NCI-H1436 (cell line): ENCODE results near the gene UROC1.
"Not testable (repeated sequence)": the region's sequence is repeated elsewhere in the genome, so short reads cannot be mapped to it uniquely, and the experiment has no call there.

Experiments used
- DNase-seq: peaks from one replicate; lab custom pipeline; 2025; lab: John Stamatoyannopoulos, UW

UROC1 gene

DNA sequence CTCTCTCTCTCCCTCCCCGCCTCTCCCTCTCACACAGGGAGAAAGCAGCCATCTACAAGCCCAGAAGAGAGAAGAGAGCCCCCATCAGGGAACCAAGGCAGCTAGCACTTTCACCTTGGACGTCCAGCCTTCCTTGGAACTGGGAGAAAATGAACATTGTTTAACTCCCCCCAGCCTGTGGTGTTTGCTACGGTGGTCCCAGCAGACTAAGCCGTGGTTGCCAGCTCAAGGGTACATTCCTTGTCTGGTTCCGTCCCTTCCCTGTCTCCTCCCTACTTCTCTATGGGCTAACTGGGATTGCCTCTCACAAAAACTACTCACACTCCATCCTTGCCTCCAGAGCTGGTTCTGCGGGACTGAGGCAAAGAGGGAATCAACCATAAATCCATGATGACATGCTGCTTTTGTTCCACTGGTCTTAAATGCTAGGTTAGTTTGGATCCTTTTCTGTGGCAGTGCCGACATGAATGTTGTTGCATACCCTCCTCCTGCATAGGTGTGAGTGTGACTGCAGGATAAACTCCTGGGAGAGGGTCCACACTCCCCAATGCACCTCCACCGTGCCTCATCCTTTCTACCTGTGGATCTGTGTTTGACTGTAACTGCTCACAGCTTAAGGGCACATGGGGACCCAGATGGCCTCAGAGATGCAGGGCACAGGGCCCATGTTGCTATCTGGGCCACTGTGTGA lies 29.1 kb upstream of the UROC1 start:
- no peak for DNase-seq

DNA sequence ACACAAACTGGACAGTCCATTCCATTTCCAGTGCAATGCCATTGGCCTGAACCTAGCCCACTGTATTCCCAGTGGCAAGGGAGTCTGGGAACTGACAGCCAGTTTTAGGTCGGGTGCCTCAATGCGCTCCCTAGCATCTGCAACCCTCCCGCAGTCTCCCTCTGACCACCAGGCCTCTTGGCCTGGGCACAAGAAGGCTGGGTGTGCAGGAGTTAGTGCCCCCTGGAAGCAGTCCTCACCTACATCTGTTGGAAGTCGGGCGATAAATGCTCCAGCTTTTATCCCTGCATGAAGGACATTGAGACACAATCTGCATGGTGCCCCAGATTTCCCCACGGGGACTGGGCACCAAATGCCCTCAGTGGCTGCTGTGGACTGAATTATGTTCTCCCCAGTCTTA lies 28.4 kb upstream of the UROC1 start:
- no peak for DNase-seq

DNA sequence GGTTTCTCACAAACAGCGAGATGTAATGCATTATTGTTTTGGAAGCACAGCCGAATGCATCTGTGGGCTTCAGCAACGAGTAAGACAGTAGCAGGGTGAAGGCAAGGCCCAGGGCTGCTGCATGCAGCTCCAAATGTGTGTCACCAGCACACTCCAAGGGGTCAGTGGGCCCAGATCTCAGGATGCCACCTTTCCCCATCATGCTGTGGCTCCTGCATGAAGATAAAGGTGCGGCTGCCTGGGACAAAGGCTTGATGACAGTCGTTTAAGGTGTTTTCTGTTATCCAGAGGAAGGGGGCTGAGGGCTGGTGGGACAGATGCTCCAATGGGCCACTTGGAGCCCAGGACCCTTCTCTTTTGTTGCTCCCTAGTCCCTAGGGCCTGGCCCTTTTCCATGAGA lies 28.0 kb upstream of the UROC1 start:
- no peak for DNase-seq

DNA sequence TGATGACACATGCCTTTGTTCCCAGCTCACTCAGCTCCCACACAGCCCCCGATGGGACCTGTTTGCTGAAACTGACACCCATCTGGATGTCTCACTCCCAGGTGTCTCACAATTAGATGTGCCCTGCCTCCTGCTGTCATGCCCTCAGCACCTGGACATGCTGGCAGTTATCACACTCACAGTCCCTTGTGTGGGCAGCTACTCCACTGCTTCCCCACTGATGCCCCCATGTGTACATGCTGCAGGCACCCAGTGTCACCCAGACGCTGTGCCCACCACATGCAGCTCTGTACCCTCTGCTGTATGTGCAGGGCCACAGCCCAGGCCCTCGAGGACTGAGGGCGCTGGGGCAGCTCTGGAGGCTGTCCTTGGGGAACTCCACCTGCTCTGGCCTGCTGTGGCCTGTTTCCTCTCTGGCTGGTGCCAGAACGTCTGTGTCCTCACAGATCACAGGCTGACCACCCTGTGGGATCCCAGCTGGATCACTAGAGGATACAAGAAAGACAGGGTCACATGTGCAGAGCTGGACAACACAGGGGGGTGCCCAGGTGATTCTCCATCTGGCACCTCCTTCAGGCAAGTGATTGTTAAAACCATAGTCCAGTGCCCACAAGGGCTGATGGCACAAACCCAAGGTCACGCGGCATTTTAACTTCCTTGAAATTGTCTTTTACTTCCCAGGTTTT lies 27.2 kb upstream of the UROC1 start:
- no peak for DNase-seq

DNA sequence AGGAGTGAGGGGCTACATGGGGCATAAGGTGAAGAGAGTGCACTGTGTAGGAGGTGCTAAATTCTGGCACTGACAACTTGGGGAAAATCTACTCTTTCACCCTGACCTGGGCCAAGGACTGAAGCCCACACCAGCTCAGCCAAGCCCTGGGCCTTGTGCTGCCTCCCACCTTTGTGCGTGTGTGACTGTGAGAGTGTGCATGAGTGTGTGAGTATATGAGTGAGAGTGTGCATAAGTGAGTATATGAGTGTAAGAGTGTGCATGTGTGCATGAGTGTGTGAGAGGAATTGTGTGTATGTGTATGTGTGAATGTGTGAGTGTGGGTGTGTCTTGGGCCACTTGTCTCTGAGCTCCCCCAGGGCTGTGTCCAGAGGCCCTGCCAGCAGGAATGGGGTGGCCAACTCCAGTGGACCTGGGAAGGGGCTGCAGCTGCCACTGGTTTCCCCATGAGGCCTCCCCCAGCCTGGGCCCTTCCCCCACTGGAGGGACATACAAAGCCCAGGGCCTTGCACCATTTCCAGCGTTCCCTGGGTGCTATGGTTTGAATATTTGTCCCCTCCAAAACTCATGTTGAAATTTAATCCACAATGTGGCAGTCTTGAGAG lies 26.0 kb upstream of the UROC1 start:
- no peak for DNase-seq

DNA sequence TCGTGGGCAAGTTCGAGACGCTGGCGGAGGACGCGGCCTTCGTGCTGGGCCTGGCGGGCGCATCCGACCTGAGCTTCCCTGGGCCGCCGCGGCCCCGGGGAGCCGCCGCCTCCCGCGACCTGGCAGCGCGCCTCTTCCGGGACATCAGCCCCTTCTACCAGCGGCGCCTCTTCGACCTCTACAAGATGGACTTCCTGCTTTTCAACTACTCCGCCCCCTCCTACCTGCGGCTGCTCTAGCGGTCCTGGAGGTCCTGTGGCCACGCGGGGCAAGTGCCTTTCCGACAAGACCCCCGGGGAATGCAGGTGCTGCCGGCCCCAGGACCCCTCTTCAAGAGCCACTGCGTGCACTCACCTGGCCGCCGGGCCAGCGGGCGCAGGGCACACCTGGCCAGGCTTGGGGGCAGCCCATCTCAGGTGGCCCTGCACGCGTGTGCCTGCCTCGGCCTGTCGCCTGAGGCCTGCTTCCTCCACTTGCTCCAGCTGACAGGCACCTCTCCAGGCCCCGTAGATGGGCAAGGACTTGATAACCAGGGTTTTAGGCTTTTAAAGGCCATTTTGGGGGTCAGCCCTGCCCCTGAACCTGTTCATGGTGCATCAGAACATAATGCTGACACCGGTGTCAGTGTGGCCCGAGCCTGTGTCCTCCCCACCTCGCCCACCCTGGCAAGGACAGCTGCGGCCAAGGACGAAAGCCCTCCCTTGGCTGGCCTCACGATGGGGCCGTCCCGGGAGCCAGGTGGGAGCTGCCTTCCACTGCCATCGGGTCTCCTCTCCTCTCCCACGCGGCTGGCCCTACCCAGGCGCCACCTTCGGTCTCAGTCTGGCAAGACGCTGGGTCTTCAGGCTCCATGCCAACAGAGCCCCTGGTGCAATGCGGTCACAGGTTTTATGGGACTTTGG lies 25.0 kb upstream of the UROC1 start:
- no peak for DNase-seq

DNA sequence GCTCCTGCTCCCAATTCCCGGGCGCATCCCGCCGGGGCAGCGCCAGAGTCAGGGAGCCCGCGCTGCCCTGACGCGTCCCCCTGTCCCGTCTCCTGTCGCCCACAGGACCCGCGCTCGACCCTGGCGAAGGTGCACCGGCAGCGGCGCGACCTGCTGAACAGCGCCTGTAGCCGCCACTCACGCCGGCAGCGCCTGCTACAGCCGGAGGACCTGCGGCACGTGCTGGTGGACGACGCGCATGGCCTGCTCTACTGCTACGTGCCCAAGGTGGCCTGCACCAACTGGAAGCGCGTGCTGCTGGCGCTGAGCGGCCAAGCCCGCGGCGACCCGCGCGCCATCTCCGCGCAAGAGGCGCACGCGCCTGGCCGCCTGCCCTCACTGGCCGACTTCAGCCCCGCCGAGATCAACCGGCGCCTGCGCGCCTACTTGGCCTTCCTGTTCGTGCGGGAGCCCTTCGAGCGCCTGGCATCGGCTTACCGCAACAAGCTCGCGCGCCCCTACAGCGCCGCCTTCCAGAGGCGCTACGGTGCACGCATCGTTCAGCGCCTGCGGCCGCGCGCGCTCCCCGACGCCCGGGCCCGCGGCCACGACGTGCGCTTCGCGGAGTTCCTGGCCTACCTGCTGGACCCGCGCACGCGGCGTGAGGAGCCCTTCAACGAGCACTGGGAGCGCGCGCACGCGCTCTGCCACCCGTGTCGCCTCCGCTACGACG lies 24.2 kb upstream of the UROC1 start:
- no peak for DNase-seq

DNA sequence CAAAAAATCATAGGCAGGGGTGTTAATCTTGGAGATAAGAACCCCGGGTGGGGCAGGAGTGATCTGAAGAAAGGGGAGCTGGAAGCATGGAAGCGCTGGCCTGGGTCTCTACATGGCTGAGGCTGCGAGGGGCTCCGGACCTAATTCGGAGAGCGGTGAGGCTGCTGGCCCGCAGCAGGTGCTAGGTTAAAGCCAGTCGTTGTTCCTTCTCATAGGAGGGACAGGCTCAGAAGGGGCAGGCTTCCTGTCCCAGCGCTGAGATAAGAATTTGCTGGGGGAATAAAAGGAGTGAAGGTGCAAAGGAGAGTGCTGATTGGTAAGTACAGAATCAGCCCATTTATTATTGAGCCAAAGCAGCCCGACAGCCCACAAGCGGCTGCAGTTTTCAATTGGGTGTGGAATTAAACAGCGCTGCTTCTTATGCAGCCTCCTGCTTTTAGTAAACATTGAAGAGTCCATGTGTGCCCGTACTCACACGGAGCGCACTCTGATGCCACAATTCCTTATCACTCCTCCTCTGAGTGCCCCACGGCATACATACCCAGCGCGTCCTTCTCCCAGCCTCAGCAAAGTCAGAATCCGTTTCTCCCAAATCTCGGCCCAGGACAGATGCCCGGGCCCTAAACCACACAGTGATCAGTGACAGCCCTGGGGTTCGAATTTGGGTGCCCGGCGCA lies 23.5 kb upstream of the UROC1 start:
- DNase-seq: no peak

DNA sequence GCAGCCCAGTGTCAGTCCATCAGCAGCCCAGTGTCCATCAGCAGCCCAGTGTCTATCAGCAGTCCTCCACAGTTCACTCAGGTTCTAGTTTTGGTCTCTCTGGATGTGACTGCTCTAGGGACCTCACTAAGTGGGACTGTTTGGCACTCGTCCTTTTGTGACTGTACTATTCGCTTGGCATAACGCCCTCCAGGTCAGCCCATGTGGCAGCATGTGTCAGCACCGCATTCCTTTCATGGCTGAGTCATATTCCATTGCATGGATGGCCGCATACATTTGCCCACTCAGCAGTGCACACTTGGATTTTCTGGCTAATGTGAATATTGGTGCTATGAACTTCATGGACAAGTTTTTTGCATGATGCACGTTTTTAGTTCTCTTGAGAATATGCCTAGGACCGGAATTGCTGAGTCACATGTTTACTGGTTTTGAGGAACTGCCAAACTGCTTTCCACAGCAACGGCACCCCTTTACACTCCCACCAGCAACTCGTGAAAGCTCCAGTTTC lies 22.8 kb upstream of the UROC1 start:
- DNase-seq: no peak

DNA sequence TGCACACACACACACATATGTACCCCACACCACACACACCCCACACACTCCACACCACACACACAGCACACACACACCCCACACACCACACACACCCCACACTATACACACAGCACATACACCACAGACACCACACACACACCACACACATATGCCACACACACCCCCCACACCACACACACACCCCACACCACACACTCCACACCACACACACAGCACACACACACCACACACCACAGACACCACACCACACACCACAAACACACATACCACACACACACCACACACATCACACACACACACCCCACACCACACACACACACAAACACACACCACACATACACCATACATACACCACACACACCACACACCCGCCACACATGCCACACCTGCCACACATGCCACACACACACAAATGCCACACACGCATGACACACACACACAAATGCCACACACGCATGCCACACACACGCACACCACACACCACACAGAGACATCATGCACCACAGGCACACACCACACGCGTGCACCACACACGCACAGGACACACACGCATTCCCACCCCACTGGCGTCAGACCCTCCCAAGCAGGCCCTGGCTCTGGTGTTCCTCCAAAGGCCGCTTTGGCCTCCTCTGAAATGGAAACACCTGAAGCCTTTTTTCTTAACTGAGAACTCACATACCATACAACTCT lies 22.1 kb upstream of the UROC1 start:
- DNase-seq: no peak

DNA sequence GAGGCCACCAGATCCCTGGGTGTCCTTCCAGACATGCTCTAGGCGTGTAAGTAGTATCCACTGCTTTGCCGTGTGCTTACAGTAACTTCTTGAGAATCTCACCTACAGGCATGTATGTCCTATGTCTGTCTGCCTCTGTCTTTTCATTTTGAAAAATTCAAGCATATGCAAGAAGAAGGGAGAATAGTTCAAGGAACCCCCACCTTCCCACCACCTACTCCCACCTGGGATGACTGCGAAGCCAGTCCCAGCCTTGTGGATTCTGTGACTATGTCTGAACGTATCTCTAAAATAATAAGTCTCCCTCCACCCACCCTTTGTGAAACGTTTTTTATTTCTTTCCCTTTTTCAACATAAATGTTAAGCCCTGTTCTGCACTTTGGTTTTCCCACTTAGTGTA lies 21.4 kb upstream of the UROC1 start:
- no peak for DNase-seq

DNA sequence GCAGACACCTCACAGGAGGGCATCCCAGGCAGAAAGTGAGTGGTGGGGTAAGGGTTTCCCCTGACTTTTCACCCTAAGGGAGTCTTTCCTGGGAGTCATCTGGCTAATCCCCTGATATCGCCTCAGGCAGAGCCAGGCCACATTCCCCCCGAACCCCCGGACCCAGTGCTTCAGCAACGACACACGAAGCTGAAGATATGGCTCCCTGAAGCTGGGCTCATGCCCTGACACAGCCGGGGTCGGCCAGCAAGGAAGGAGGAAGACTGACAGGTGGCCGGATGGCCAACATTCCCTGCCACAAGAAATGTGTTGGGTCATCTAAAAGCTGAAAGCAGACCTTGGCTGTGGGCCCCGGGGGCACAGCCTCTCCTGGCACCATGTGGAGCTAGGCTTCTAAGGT lies 20.7 kb upstream of the UROC1 start:
- DNase-seq: no peak

DNA sequence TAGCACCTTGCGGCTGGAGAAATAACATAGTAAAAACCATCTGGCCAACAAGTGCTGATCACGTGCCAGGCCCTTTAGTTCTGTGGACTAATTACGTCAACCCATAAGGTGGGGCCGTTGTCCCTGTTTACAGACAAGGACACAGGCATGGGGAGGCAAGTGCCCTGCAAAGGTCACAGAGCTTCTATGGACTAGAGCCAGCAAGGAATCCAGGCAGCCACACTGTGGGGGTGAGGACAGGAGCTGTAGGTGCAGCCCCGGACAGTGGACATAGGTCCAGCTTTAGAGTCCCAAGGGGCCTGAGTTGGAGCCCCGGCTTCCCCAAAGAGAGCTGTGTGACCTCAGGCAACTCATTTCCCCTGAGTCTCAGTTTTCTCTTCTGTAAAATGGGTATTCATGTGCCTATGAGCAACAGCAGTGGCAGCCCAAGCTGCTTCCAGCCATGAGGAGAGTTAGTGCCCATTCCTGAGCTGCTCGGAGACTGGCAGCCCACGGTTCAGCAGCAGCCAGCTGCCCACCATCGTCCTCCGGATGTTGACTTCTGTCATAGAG lies 20.2 kb upstream of the UROC1 start:
- DNase-seq: no peak

DNA sequence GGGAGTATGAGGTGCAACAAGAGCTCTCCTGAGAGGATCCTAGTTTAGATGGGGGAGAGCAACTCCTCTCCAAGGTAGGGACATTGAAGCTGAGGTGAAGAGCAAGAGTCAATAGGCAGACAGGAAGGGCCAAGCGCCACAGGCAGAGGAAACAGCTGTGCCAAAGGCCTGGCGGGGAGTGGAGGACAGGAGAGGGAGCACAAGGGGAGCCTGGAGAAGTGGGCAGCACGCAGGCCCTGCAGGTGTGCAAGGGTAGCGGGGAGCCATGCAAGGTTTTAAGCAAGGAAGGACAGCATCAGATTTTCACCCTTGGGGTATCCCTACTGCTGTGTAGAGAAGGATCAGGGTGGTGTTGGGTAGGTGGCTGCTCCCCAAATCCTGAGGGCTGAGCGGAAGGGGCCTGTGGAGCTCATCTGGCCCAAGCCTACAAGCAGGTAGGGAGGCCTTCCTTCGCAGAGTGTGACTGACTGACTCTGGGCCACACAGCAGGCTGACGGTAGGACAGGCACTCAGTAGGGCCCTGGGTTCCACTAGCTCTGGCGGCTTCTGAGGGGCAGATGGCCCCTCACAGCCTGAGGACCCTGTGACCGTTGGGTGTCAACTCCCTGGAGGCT lies 19.6 kb upstream of the UROC1 start:
- no peak for DNase-seq

DNA sequence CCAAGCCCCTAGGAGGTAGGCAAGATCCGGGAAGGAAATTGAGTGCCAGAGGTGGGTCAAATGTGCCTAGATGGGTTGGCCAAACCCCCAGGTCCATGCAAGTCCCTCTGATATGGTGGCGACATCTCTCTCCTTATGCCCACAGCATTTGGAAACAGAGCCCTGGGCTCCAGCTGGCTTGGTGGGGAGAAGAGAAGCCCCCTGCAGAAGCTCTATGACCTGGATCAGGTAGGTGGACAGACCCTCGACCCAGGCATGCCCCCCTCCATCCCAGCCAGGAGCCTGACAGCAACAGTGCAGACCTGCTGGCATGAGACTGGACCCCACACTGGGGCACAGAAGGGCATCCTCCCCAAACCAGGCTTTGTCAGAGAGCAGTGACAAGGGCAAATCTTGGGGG lies 18.6 kb upstream of the UROC1 start:
- DNase-seq: no peak

DNA sequence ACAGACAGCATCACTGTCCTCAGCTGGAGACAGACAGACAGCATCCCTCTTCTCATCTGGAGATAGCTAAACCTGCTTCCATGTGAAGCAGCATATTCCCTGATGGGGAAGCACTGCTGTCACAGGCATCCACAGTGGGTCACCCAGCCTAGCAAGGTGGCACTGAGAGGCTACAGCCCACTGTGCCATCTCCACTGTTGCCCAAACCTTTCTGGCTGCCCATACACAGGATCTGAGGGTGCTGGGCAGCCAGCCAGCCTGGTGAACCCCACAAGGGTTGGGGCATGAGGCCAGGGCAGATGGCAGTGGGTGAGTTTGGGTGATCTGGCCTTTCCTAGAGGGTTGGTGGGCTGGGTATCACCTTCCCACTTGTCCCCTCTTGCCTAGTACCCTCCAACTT lies 18.1 kb upstream of the UROC1 start:
- no peak for DNase-seq

DNA sequence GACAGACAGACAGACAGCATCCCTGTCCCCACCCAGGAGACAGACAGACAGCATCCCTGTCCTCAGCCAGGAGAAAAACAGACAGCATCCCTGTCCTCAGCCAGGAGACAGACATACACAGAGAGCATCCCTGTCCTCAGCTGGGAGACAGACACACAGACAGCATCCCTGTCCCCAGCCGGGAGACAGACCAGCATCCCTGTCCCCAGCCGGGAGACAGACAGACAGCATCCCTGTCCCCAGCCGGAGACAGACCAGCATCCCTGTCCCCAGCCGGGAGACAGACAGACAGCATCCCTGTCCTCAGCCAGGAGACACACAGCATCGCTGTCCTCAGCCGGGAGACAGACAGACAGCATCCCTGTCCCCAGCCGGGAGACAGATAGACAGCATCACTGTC lies 17.1 kb upstream of the UROC1 start:
- not testable (repeated sequence) for DNase-seq

DNA sequence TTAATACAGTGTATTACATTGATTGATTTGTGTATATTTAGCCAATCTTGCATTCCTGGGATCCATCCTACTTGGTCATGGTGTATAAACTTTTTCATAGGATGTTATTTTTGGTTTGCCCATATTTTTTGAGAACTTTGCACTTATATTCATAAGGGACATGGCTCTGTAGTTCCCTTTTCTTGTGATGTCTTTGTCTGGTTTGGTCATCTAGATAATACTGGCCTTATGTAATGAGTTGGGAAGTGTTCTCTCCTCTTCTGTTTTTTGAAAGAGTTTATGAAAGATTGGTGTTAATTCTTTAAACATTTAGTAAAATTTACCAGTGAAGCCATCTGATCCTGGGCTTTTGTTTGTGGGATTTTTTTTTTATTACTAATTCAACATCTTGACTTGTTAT lies 15.9 kb upstream of the UROC1 start:
- DNase-seq: no peak

DNA sequence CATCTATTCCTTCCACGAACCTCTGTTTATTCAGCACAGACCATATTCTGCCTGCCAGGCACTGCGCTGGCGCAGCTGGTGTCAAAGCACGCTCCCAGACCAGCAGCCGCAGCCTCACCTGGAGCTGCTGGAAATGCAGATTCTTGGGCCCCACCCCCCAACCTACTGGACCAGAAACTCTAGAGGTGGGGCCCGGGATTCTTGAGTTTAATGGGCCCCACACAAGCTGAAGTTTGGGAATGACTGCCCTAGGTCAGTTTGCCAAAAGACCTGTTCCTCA lies 13.4 kb upstream of the UROC1 start:
- no peak for DNase-seq
